Right ventricle myocardium inferior (tissue), 1 donor: ENCODE results near the gene ZBTB20. TPM values are rescaled to one million over a fixed set of nuclear protein-coding genes. Genes with fewer than 3 reads are reported as not detected.
A peak's percentile ranks its signal among the peaks of the same experiment; 100 is the strongest.

Source experiments
- ATAC-seq: fragments of 200-7000 bp; cut with Tn5 transposase; one replicate; pipeline ENCODE4 v1.9.1; 2020; ENCODE audit warnings: mild to moderate bottlenecking, moderate library complexity
- DNase-seq: peaks from one replicate; pipeline ENCODE4 v3.0.0; 2021; ENCODE audit errors: missing footprints
- intact Hi-C: fragments of 100-400 bp; cut with DNase I; formaldehyde crosslinking; loops from one replicate; pipeline ENCODE4 v1.11.0; 2022
- total RNA-seq: library from RNA; stranded (reverse); fragmentation: NEBNext Ultra II Directional; extraction: Animal tissue kit (Norgen Biotek cat#: 25700); gene quantifications from one replicate; pipeline ENCODE4 v1.2.1, GENCODE V29; 2021
- donor health status: DM: no; HTN: yes; CAD: no; lungs with severe emphysema.

The ZBTB20 gene
- total RNA-seq, 1 donor from 2014 or later = 55.7 TPM

DNA sequence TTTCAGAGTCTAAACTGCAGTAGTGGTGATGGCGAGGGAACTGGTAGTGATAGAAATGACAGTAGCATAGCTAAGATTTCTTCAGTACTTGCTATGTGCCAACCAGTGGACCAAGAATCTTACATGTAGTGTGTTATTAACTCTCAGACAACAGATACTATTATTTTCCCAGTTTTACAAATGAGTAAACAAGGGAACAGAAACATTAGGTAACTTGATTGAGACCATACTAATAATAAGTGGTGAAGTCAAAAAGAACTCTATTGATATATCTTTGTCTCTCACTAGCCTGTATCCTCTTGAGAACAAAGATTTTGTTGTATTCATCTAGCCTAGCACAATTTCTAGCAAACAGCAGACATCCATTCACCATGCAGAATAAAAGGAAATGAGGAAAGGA is 250.1 kb downstream of the ZBTB20 start:
- ATAC-seq (no peak), DNase-seq (no peak)
- intact Hi-C loops = no loop called here

DNA sequence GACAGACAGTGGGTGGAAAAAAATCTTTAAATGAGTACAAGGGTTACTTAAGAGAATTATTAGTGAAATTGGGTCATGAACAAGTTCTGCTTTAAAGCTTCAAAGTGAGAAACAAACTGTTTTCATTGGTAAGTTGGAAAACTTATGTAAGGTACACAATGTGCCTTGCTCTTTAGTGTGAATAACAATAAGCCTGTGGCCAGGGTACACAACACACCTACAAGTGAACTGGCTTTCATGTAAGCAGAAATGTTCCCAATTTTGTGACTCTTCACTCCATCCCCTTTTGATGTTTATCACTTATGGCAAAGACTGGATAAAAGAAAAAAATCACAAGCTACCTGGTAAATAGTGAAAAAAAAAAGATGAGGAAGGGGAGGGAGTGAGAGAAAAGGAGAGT is 253.7 kb downstream of the ZBTB20 start:
- DNase-seq (no peak), ATAC-seq (peak; percentile 17)
- intact Hi-C loops = no loop called here

DNA sequence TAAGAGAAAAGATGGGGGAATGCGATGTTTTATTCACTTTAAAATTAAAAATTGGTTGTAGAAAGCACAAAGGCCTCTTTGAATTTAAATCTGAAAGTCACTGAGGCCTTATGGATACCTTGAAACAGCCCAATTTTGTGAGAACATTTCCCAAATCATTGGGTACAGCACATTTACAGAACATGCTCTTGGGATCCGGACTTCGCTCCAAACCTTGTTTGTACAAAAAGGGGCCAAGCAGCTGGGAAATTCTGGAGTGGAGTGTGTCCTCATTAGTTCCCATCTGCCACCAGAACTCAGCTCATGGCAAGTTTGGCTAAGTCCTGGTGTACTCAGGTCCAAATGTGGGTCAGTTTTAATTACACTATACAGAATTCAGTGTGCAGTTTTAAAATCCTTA is 254.2 kb downstream of the ZBTB20 start:
- intact Hi-C loops = no loop called here
- DNase-seq (no peak), ATAC-seq (peak; percentile 77)

DNA sequence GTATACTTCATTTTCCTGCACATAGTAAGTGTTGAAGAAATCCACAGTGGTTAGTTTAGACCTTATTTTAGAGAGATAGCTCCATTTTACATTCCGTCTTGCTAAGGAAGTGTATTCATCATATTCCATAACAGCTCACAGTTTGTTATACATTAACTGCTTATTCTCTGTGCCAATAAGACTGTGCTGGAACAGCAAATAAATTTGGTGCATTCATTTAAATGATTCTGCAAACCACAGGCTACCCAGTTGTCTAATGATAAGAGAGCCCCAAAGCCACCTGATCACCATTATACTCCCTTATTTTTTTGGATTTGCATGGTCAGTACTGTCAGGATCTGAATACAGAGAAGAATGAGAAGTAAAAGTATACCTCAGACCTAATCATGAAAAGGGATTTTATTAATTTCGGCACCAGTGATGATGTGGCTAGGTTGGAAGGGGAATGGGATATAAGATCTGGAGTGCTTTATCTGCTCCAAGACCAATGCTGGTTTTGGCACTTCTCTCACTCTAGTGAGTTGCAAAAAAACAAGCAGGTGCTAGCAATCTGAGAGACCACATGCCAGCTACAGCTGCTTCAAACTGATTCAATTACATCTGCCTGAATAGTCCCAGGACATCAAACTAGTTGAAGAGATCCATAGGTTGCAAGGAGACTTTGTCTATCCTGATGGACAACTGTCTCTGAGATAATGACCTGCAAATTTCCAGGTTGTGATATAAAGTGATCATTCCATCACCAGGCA is 254.8 kb downstream of the ZBTB20 start:
- DNase-seq = no peak
- intact Hi-C loops = no loop called here
- ATAC-seq = peak; percentile 20

DNA sequence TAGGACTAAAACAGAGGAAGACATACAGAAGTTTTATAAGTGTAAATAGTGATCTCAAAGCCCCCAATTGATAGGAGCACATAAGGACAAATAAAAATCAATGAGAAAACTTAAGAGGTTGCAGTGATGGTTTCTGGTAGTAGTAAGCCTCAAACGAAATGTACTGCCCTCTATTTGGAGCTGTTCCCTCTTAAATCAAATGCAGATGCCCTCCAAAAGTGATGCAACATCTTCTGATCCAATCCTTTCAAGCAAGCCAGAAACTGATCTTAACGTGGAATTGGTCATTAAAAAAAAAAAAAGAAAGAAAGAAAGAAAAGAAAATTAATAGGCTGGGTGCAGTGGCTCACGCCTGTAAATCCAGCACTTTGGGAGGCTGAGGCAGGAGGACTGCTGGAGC is 259.3 kb downstream of the ZBTB20 start:
- DNase-seq (no peak), ATAC-seq (no peak)
- intact Hi-C loops = no loop called here

DNA sequence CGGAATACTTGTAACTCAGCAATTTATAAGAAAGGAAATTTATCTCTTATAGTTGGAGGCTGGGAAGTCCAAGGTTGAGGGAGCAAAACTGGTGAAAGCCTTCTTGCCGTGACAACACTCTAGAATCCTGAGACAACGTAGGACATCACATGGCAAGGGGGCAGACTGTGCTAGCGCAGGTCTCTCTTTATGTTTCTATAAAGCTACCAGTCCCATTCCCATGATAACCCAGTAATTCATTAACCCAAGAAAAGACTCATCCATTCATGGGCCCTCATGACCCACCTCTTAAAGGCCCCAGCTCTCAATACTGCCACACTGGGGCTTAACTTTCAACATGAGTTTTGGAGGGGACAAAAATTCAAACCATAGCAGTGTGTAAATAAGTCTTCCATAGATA is 260.2 kb downstream of the ZBTB20 start:
- intact Hi-C loops = no loop called here
- no peak for DNase-seq

DNA sequence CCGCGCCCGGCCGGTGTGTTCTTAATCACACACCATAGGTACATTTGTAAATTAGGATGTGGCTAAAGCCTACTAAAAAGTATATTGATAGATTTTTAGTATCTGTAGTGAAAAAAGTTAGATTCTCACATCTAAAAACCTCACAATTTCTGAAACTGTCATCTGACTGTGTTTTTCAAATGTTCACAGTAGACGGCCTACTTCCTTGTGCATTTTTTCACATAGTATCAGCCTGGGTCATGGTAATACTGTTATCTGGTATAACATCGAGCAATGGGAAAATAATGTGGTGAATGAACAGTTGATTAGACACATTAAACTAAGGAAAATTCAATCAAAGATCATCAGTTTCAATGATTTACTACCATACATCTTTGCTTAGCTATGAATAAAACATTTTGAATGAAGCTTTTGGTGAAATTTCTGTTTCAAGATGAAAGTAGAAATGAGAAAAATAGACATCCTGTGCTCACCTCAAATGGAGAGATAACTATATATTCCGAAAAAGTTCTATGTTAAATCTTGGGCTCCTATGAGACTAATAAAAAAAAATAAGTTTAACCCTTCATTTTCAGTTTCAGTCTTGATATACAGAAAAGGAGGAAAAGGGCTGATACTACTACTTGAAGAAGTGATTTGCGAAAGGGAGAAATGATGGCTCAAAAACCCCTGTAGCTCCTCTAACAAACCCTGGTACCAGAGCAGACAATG is 262.7 kb downstream of the ZBTB20 start:
- intact Hi-C loops = no loop called here
- no peak for DNase-seq
- ATAC-seq = no peak

More for the DNA sequence above, 260.2 kb downstream of the ZBTB20 start:
- ATAC-seq = no peak

DNA sequence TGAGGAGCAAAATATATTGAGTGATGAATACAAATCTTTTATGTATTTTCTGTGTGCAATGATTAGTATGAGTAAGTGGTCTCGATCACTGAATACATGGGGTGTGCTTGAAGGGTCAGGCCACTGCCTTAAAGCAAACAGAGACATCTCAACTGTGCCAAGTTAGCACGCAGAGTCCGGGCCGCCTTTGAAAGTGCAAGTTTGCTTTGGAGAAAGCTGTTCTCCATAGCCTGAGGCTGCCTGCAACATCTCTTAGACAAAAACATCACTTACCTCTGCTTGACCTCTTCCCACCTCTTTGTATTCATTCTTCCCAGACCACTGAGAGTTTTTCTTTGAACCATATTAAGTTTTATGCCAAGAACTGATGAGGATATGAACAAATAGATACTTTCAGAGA is 267.0 kb downstream of the ZBTB20 start:
- DNase-seq = no peak
- ATAC-seq = peak; percentile 39
- intact Hi-C loops = no loop called here

DNA sequence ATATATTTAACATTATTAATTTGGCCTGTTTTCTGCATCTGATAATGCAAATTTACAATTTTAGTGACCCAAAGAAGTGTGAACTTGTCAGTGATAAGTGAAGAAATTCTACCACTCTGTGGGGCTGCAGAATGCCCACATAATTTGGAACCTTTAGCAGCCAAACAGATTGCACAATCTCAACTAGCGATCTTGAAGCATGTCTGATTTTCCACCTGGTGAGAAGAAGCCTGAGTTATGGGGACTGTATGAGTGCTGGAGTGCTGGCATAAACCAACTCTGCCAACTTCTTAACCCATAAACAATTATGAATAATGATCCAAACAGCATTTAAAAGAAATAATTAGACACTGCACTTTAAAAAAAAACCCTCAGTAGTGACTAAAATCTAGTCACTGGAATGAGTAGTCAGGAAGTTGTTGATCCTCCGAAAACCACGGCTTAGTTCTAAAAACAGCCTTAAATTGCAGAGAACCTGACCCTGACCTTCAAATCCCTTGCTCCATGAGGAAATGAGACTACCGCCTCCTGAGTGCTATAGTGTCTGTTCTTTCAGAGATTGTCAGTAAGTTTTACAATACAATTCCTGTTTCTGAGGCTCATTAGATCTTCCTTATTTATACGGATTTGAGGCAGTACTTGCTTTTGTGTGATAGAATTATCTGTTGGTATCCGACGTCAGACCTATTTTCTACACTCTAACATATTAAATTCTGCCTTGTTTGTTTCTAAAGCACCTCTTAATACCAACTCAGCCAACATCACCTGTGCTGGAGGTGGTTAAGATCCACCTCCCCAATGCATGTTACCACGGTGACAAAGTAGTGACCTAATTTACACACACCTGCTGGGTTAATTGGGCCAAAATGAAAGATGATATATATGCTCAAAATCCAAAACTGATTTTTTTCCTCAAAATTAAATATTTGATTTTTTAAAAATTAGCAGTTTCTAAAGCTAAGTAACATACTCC is 267.7 kb downstream of the ZBTB20 start:
- ATAC-seq = no peak
- no peak for DNase-seq
- intact Hi-C loops = no loop called here

DNA sequence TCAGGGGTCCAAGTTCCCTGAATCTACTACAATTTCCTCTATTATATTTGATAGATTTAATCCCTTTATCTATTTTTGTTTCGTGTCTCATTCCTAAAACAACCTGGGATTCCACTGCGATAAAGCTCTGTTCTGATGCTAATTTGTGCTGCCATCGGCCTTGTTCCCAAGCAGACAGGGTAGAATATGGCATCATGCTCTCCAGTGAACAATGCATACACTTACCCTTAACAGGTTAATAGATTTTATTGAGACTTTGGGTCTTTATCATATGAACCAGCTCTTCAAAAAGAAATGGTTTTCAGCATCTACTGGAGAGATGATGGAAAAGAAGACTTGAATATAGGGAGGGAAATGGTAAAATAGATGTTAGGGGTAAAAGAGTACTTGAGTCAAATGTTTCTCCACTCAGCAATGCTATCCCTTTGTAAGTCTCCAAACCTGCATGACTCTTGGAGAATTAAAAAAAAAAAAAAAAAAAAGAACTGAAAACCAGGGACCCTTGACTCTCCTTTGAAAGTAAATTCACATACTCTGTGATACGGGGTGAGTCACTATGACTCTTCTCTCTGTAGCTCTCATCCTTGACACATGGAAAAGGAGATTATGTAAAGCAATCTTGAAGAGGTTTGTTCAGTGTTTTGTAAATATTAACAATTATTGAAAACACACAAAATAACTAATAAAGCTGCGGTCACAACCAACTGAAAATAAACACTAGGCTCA is 268.8 kb downstream of the ZBTB20 start:
- no peak for DNase-seq
- no peak for ATAC-seq

DNA sequence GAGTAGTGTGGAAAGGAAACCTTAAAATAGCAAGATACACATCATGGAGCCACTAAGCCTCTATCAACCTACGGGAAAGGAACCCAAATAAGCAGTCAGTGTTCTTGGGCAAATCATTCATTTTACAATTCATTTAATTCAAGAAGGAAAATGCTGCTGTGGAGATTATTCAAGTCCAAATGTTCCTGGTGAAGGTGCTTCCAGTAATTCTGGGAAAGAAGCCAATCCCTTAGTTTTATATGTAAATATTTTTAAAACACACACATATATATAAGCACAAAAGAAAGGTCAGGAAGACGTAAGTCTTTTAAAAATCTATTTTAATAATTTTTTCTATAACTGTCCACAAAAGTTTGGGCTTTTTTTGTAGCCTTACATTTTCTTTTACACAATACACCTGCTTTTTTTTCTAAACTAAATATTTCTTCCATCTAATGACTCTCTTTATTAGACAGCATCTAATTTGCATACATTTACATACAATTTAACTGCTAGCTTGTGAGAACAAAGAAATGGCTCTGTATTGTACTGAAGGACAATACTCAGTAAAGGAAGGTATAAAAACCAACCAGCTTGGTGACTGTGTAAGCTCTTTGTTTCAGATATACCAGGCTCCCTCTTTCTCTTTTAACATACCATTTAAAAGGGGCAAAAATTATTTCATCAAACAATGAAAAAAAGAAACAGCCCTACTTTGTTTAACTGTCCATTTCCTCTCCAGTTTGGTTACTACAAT is 269.5 kb downstream of the ZBTB20 start:
- intact Hi-C loops = no loop called here
- ATAC-seq = no peak
- DNase-seq = no peak

More for the DNA sequence above, 268.8 kb downstream of the ZBTB20 start:
- intact Hi-C loops = no loop called here

DNA sequence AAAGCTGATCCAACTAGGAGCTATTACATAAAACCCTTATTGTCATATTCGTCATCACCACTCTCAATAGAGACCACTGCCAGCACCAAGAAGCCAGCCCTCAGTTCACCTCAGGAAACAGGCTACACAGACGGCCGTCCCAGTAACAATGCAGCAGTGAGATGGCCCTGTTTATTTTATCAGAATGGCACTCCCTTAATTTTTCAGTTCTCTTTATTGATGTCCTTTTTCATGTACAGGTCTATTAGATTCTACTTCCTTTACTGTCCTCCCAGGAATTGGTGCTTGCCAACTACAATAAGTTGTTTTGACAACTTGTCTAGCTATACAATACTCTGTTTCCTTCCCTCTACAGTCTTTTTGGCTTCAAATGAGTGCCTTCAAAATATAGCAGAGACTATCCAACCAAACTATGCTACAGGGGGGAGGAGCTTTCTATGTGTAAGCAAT is 272.5 kb downstream of the ZBTB20 start:
- intact Hi-C loops = no loop called here
- DNase-seq (no peak), ATAC-seq (peak; percentile 61)

DNA sequence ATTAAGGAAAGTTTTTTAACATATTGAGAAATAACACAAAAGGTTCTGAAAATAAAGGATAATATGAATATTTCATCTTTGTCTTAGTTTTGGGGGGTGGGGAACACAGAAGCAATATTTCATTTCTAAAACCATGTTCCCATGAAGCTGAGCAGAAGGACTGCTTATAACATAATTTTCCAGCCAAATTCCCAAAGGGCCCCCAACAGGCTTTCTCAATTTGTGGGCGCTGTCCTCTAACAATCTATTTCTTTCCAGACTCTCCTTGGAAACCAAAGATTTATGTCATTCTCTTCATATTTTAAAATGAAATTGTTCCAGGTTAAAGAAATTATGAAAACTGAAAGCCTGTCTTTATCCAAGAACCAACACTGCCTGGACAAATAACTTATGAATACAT is 273.5 kb downstream of the ZBTB20 start:
- DNase-seq (no peak), ATAC-seq (peak; percentile 33)
- intact Hi-C loops = no loop called here

DNA sequence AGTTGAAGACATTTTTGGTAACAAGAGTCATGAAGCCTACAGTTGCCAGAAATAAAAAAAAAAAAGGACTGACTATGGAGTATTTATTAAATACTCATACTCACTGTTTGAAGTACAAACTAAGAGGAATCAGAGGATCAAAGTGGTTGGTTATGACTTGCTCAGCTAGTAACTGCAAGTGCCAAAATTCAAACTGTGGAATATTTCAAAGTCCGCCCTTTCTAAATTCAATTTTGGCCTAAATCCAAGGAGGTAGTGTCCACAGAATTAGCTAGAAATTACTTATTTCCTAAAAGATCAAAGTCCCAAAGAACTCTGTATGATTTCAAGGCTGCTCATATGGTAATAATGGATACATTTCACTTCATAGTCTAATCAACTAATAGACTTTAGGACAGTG is 274.5 kb downstream of the ZBTB20 start:
- intact Hi-C loops = no loop called here
- ATAC-seq (peak; percentile 34), DNase-seq (no peak)

DNA sequence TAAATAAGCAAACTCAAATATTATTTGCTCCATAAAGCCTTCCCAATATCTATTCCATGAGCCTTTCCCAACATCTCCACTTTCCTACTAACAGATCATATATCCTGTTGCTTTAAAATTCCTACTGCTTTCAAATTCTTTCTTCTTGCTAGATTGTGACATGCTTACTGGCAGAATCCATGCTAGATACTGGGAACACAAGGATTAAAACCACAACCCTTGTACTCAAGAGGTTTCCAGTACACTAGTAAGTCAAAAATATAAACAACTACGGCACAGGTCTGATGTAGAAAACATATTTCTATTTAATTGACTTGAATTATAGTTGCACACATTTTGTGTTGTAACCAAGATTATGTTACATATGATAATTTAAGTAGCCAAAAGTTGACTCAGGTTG is 275.0 kb downstream of the ZBTB20 start:
- no peak for ATAC-seq
- no peak for DNase-seq
- intact Hi-C loops = no loop called here

DNA sequence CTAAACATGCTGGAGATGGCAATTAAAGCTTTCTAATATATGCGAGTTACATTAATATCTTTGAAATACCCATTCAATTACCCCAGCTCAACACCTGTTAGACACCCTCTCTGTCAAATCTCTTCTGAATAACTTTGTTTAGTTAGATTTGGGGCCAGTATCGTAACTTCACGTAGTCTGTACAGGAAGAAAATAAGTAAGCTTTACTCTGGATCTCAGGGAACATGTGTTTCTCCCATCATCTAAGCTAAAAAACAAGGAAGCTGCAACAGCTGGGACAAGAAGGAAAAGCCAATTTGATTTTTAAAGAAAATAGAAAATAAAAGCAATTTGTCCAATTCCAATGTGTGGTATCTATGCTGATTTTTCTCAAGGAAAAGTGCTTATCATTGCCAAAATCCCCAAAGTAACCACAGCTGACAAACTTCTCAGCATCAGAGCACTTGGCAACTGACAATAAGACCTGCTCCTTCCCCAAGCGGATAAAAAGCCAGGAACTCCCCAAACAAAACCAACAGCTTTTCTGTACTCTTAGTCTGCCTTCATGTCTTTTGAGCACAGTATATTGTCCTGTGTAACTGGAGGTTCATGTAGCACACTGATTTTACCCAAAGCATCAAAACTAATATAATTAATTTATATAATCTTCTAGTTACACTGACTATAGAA is 279.1 kb downstream of the ZBTB20 start:
- DNase-seq = no peak

DNA sequence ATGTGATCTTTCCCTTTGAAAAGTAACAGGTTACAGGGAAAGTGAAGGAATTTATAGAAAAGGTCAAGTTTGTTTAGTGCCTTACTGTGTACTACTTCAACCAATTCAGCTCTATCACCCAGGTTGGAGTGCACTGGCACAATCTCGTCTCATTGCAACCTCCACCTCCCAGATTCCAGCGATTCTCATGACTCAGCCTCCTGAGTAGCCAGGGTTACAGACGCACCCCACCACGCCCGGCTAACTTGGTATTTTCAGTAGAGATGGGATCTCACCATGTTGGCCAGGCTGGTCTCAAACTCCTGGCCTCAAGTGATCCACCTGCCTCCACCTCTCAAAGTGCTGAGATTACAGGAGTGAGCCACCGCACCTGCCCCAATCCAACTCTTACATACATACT is 279.7 kb downstream of the ZBTB20 start:
- intact Hi-C loops = no loop called here
- no peak for DNase-seq
- no peak for ATAC-seq

More for the DNA sequence above, 279.1 kb downstream of the ZBTB20 start:
- ATAC-seq = peak; percentile 59
- intact Hi-C loops = no loop called here
